ENCODE measurements around the gene MAK. TPM values are rescaled to one million over a fixed set of nuclear protein-coding genes. Genes with fewer than 3 reads are reported as not detected.

Gene MAK
- total and polyA plus RNA-seq, 2 experiments from 2014 or later, result 0.35 to 1.6 TPM

DNA sequence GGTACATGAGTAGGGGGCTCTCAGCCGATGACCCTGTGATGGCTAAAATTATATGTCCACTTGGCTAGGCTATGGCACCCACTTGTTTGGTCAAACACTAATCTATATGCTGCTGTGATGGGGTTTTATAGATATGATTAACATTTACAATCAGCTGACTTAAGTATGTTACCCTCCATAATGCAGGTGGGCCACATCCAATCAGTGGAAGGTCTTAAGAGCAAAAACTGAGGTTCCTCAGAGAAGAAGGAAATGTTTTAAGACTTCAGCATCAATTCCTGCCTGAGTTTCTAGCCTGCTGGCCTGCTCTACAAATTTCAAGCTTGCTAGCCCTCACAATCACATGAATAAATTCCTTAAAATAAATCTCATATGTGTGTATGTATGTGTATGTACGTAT, 18.9 kb upstream of the MAK start:
- TF ChIP-seq, protein P1, sequence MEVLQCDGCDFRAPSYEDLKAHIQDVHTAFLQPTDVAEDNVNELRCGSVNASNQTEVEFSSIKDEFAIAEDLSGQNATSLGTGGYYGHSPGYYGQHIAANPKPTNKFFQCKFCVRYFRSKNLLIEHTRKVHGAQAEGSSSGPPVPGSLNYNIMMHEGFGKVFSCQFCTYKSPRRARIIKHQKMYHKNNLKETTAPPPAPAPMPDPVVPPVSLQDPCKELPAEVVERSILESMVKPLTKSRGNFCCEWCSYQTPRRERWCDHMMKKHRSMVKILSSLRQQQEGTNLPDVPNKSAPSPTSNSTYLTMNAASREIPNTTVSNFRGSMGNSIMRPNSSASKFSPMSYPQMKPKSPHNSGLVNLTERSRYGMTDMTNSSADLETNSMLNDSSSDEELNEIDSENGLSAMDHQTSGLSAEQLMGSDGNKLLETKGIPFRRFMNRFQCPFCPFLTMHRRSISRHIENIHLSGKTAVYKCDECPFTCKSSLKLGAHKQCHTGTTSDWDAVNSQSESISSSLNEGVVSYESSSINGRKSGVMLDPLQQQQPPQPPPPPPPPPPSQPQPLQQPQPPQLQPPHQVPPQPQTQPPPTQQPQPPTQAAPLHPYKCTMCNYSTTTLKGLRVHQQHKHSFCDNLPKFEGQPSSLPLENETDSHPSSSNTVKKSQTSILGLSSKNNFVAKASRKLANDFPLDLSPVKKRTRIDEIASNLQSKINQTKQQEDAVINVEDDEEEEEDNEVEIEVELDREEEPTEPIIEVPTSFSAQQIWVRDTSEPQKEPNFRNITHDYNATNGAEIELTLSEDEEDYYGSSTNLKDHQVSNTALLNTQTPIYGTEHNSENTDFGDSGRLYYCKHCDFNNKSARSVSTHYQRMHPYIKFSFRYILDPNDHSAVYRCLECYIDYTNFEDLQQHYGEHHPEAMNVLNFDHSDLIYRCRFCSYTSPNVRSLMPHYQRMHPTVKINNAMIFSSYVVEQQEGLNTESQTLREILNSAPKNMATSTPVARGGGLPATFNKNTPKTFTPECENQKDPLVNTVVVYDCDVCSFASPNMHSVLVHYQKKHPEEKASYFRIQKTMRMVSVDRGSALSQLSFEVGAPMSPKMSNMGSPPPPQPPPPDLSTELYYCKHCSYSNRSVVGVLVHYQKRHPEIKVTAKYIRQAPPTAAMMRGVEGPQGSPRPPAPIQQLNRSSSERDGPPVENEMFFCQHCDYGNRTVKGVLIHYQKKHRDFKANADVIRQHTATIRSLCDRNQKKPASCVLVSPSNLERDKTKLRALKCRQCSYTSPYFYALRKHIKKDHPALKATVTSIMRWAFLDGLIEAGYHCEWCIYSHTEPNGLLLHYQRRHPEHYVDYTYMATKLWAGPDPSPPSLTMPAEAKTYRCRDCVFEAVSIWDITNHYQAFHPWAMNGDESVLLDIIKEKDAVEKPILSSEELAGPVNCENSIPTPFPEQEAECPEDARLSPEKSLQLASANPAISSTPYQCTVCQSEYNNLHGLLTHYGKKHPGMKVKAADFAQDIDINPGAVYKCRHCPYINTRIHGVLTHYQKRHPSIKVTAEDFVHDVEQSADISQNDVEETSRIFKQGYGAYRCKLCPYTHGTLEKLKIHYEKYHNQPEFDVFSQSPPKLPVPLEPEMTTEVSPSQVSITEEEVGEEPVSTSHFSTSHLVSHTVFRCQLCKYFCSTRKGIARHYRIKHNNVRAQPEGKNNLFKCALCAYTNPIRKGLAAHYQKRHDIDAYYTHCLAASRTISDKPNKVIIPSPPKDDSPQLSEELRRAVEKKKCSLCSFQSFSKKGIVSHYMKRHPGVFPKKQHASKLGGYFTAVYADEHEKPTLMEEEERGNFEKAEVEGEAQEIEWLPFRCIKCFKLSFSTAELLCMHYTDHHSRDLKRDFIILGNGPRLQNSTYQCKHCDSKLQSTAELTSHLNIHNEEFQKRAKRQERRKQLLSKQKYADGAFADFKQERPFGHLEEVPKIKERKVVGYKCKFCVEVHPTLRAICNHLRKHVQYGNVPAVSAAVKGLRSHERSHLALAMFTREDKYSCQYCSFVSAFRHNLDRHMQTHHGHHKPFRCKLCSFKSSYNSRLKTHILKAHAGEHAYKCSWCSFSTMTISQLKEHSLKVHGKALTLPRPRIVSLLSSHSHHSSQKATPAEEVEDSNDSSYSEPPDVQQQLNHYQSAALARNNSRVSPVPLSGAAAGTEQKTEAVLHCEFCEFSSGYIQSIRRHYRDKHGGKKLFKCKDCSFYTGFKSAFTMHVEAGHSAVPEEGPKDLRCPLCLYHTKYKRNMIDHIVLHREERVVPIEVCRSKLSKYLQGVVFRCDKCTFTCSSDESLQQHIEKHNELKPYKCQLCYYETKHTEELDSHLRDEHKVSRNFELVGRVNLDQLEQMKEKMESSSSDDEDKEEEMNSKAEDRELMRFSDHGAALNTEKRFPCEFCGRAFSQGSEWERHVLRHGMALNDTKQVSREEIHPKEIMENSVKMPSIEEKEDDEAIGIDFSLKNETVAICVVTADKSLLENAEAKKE (CRISPR knock-in tag; IDR thresholded peaks at IDR 0.05), result no peak
- TF ChIP-seq, protein P2, sequence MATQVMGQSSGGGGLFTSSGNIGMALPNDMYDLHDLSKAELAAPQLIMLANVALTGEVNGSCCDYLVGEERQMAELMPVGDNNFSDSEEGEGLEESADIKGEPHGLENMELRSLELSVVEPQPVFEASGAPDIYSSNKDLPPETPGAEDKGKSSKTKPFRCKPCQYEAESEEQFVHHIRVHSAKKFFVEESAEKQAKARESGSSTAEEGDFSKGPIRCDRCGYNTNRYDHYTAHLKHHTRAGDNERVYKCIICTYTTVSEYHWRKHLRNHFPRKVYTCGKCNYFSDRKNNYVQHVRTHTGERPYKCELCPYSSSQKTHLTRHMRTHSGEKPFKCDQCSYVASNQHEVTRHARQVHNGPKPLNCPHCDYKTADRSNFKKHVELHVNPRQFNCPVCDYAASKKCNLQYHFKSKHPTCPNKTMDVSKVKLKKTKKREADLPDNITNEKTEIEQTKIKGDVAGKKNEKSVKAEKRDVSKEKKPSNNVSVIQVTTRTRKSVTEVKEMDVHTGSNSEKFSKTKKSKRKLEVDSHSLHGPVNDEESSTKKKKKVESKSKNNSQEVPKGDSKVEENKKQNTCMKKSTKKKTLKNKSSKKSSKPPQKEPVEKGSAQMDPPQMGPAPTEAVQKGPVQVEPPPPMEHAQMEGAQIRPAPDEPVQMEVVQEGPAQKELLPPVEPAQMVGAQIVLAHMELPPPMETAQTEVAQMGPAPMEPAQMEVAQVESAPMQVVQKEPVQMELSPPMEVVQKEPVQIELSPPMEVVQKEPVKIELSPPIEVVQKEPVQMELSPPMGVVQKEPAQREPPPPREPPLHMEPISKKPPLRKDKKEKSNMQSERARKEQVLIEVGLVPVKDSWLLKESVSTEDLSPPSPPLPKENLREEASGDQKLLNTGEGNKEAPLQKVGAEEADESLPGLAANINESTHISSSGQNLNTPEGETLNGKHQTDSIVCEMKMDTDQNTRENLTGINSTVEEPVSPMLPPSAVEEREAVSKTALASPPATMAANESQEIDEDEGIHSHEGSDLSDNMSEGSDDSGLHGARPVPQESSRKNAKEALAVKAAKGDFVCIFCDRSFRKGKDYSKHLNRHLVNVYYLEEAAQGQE (IDR thresholded peaks at IDR 0.05; ENCODE audit: unreplicated experiment), result no peak
- TF ChIP-seq CREB1 (CRISPR knock-in tag; IDR thresholded peaks at IDR 0.05; ENCODE audit: low read depth) (no peak), NANOG (IDR thresholded peaks at IDR 0.05; ENCODE audit: borderline replicate concordance) (no peak), STAT1 (IDR thresholded peaks at IDR 0.05; ENCODE audit: unreplicated experiment) (no peak), ZNF331 (CRISPR knock-in tag; IDR thresholded peaks at IDR 0.05; ENCODE audit: low read depth) (no peak), EZH2 (IDR thresholded peaks at IDR 0.05; ENCODE audit: low read depth, unreplicated experiment) (no peak), ZNF114 (CRISPR knock-in tag; IDR thresholded peaks at IDR 0.05) (no peak)
- TF ChIP-seq, protein P3, sequence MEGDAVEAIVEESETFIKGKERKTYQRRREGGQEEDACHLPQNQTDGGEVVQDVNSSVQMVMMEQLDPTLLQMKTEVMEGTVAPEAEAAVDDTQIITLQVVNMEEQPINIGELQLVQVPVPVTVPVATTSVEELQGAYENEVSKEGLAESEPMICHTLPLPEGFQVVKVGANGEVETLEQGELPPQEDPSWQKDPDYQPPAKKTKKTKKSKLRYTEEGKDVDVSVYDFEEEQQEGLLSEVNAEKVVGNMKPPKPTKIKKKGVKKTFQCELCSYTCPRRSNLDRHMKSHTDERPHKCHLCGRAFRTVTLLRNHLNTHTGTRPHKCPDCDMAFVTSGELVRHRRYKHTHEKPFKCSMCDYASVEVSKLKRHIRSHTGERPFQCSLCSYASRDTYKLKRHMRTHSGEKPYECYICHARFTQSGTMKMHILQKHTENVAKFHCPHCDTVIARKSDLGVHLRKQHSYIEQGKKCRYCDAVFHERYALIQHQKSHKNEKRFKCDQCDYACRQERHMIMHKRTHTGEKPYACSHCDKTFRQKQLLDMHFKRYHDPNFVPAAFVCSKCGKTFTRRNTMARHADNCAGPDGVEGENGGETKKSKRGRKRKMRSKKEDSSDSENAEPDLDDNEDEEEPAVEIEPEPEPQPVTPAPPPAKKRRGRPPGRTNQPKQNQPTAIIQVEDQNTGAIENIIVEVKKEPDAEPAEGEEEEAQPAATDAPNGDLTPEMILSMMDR (conservative IDR thresholded peaks at IDR 0.05; ENCODE audit: low read depth in 2 of 2), result no peak
- TF ChIP-seq, protein P4, sequence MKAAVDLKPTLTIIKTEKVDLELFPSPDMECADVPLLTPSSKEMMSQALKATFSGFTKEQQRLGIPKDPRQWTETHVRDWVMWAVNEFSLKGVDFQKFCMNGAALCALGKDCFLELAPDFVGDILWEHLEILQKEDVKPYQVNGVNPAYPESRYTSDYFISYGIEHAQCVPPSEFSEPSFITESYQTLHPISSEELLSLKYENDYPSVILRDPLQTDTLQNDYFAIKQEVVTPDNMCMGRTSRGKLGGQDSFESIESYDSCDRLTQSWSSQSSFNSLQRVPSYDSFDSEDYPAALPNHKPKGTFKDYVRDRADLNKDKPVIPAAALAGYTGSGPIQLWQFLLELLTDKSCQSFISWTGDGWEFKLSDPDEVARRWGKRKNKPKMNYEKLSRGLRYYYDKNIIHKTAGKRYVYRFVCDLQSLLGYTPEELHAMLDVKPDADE (IDR thresholded peaks at IDR 0.05), result no peak
- peaks cover 3% of the 10 kb centered on the region; the same call in 2 of the 3 replicates for H3K4me1 Mint-ChIP-seq
- Histone ChIP-seq H2AFZ (no peak overlapping the region), H3K79me2 (replicated peaks; ENCODE audit: insufficient read depth) (no peaks in the 10 kb centered on the region), H3K4me2 (no peak overlapping the region), H3K4me1 (ENCODE audit: insufficient read depth) (no peaks in the 10 kb centered on the region), H3K27ac (ENCODE audit: low read depth) (no peak overlapping the region), H3K27me3 (ENCODE audit: insufficient read depth) (no peaks in the 10 kb centered on the region), H3K9me2 (ENCODE audit: insufficient read depth) (no peaks in the 10 kb centered on the region), H3K4me3 (no peak overlapping the region), H3K36me3 (ENCODE audit: insufficient read depth) (no peaks in the 10 kb centered on the region; the same call in 1 of the 2 replicates), H3F3A (replicated peaks; ENCODE audit: low read depth) (no peaks in the 10 kb centered on the region), H4K20me1 (replicated peaks; ENCODE audit: insufficient read depth) (no peaks in the 10 kb centered on the region)
- H3K27ac Mint-ChIP-seq, result no peak overlapping the region
- no peak for ATAC-seq
- H3K4me3 Mint-ChIP-seq, result no peak overlapping the region
- H3K9me3 Mint-ChIP-seq, result peaks cover 19% of the 10 kb centered on the region
- no peak for DNase-seq (ENCODE audit: low spot score)
- peaks cover 3% of the 10 kb centered on the region for H3K27me3 Mint-ChIP-seq (ENCODE audit: insufficient read depth, low read depth, poor library complexity)
- H3K36me3 Mint-ChIP-seq (ENCODE audit: low read depth), result peaks cover 7% of the 10 kb centered on the region; the same call in 1 of the 3 replicates
